Fibroblast of skin of back (primary cell): ENCODE data around the gene HSPA1B.
"Not testable (repeated sequence)": the region's sequence is repeated elsewhere in the genome, so short reads cannot be mapped to it uniquely, and the experiment has no call there.

Experiments
- DNase-seq: peaks from one replicate; pipeline ENCODE4 v3.0.0-alpha.2; 2013

HSPA1B gene

GRCh38 chr6:31799781-31800180, 27.8 kb upstream of the HSPA1B start:
- peak; percentile 47 for DNase-seq

DNA sequence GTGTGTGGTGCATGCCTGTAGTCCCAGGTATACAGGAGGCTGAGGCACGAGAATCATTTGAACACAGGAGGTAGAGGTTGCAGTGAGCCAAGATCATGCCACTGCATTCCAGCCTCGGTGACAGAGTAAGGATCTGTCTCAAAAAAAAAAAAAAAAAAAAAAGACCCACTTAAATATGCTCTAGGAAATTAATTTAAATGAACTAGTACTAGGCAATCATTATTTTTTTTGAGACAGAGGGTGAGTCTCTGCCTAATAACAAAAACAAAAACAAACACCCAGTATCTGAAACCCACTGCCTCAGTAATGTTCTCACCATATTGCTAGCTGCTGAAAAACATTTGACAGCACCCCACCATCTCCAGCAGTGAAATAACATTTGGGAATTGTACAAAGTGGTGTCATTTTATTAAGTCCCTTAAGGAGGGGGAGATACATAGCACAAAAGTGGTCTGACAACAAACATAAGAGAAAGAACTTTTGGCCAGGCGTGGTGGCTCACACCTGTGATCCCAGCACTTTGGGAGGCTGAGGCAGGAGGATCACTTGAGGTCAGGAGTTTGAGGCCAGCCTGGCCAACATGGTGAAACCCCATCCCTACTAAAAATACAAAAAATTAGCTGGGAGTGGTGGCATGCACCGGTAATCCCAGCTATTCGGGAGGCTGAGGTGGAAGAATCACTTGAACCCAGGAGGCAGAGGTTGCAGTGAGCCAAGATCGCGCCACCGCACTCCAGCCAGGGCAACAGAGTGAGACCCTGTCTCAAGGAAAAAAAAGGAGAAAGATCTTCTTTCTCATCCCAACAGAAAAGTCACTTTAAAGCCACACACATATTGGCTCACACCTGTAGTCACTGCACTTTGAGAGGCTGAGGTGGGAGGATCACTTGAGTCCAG, 26.3 kb upstream of the HSPA1B start:
- not testable (repeated sequence) for DNase-seq

- no peak for DNase-seq
Observed at GRCh38 chr6:31805939-31806469, 21.5 kb upstream of the HSPA1B start.

GRCh38 chr6:31806470-31807272, 20.9 kb upstream of the HSPA1B start, which contains the start of gene LSM2:
LSM2 (minus strand) TSS chr6:31806966; CDS start chr6:31806757, 209 bp downstream.
- DNase-seq, result peak; percentile 95

DNA sequence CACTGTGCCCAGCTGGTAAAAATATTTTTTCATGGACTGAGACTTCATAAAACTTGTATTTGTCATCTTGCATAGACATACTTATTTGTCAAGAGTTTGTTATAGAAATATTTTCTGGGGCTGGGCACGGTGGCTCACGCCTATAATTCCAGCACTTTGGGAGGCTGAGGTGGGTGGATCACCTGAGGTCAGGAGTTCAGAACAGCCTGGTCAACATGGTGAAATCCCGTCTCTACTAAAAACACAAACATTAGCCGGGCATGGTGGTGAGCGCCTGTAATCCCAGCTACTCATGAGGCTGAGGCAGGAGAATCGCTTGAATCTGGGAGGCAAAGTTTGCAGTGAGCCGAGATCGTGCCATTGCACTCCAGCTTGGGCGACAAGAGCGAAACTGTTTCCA, 18.9 kb upstream of the HSPA1B start:
- not testable (repeated sequence) for DNase-seq

- no peak for DNase-seq
Observed at GRCh38 chr6:31811645-31812044, 15.9 kb upstream of the HSPA1B start.

DNA sequence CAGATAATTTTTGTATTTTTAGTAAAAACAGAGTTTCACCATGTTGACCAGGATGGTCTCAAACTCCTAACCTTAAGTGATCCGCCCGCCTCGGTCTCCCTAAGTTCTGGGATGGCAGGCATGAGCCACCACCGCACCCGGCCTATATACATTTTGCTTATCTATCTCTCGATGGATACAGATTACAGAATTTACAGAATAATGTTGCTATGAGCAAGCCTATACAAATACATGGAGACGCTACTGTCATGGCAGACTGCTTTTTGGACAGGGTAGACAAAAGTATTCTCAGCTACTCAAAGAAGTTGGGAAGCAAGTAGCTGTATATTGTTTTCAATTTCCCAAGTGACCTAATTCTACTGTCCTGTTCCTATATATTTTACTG, 14.1 kb upstream of the HSPA1B start:
- no peak for DNase-seq

DNA sequence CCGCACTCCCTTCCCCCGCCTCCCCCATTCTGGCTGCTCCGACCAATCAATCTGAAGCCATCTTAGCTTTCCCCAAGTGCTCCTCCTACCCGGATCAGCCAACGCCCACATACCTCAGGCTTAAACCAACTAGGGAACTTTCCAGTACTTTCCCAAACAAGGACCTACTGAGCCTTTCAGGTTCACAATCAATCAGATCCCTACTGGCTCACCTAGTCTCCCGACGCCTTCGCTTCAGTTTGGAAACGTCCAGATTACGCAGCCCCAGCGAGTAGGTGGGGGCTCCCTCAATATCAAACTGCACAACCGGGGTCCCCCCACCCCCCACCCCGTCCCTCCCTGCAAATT, 12.9 kb upstream of the HSPA1B start:
- DNase-seq, result peak; percentile 99

- peak; percentile 99 for DNase-seq
Observed at GRCh38 chr6:31815025-31815838, 12.3 kb upstream of the HSPA1B start, which contains the start of the genes HSPA1A and HSPA1L. HSPA1A (plus strand) TSS chr6:31815543; CDS start chr6:31815757, 214 bp downstream. HSPA1L (minus strand) TSS chr6:31815283; CDS start chr6:31811972, 3,311 bp downstream.

GRCh38 chr6:31817133-31817928, 10.2 kb upstream of the HSPA1B start:
- not testable (repeated sequence) for DNase-seq

DNA sequence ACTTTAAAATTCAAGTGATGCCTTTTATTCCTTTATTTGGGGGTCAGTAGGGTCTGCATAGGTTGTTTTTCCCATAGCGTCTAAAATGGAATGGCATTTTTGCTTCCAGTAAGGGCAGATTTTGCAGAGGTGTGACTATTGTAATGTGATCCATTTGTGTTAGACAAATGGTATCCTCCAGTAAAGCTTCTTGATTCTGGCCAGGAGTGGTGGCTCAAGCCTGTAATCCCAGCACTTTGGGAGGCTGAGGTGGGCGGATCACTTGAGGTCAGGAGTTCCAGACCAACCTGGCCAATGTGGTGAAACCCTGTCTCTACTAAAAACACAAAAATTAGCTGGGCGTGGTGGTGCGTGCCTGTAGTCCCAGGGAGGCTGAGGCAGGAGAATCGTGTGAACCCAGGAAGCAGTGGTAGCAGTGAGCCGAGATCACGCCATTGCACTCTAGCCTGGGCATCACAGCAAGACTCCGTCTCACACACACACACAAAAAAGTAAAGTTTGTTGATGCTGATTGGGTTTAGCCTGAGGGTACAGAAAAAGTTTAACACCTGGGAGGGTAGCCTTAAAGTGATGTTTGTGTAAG, 9.5 kb upstream of the HSPA1B start:
- not testable (repeated sequence) for DNase-seq

GRCh38 chr6:31819871-31820299, 7.7 kb upstream of the HSPA1B start:
- no peak for DNase-seq

- DNase-seq, result not testable (repeated sequence)
Observed at GRCh38 chr6:31820399-31820798, 7.1 kb upstream of the HSPA1B start.

GRCh38 chr6:31821301-31822035, 6.1 kb upstream of the HSPA1B start:
- DNase-seq, result peak; percentile 49

DNA sequence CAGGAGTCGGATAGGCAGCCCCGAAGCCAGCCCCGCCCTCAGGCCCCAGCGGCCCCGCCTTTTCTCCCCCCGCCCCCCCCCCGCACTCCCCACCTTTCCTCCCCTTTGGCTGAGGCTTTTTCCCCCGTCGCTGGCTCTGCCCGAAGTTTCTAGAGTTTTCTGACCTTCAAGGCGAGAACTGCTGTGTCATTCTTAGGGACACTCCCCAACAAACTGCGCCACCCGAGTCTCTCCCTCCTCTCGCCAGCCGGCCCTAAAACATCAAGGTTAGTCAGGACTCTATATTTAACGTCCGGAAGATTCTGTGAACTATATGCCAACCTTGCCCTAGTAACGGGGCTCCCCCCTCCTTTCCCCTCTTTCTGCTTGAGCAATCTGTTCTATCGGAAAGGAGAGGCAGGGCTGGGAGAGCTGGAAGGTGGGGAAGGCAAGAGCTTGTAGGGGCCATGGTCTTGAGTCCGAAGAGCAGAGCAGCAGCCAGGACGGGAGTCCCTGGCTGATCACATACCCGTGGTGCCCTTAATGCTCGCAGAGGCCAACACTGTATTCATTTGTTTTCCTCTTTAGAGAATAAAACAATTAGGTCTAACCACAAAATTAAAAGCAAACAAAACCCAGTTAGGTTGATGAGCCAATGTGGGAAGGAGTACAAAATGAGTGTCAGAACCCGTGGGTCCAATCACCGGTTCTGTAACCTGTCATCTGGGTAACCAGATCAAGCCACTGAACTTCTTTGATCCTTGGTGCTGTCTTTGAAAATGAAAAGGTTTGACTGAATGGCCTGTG, 5.3 kb upstream of the HSPA1B start:
- peak; percentile 87 for DNase-seq

GRCh38 chr6:31823592-31824196, 3.8 kb upstream of the HSPA1B start:
- not testable (repeated sequence) for DNase-seq

DNA sequence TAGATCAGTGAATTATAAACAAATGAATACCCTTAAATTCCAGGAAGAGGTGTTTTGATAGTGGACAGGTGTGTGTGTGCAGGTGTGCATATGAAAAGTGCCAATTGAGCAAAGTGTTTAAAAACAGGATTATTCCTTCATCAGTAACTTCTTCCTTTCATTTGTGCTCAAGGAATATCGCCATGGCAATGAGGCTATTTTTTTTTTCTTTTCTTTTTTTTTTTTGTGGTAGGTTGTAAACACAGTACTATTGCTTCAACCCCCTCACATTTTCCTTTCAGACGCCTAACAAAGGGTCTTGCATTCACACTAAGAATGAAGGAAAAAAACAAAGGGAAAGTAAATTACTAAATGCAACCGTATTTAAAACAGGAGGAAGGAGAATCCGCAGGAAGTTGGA, 2.0 kb upstream of the HSPA1B start:
- no peak for DNase-seq

DNA sequence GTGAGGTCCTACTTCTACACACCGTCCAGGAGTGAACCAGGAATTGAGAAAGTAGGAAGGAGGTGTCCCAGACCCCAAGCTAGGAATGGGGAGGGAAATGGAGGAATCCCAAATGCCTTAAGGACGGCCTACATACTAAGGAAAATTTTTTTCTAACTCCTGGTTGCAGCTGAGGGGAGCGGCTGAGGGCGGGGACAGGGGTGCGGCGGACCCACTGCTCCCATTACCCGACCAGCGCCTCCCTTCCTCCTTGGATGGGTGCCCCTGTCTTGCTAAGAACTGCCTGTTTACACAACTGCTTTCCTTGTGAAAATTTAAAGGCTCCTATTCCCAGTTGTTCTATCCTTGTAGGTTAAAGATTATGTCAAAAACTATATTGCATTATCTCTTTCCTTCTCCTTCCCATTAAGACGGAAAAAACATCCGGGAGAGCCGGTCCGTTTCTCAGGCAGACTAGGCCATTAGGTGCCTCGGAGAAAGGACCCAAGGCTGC, 699 bp upstream of the HSPA1B start:
- DNase-seq, result peak; percentile 79
